H1 (cell line): Measurements from ENCODE around the gene PARG. TPM values are rescaled to one million over a fixed set of nuclear protein-coding genes. Genes with fewer than 3 reads are reported as not detected.
A peak's percentile ranks its signal among the peaks of the same experiment; 100 is the strongest.
"Not testable (repeated sequence)": the region's sequence is repeated elsewhere in the genome, so short reads cannot be mapped to it uniquely, and the experiment has no call there.

Source experiments
- CTCF ChIA-PET: fragments of 300-600 bp; sonication (Branson Sonifier 250); formaldehyde crosslinking; loops from one replicate; lab custom pipeline; 2021; ENCODE audit not compliant: partially characterized antibody; lab: Charles Lee
- POLR2A ChIA-PET: fragments of 300-600 bp; sonication (Branson Sonifier 250); formaldehyde crosslinking; loops from one replicate; lab custom pipeline; 2021; ENCODE audit warnings: inconsistent platforms; ENCODE audit not compliant: partially characterized antibody; lab: Charles Lee
- DNase-seq, 2 experiments: peaks; one replicate each; pipeline versions ENCODE4 v3.0.0 to v3.0.0-alpha.2; 2010 to 2022; ENCODE audit warnings: low spot score in 2 of 2, low read depth in 1 of 2, mixed read lengths in 1 of 2
- FAIRE-seq: peaks from 2 replicates; lab custom pipeline; 2011; peaks lifted over from hg19 to GRCh38; lab: Jason Lieb, UNC
- H2AFZ ChIP-seq: 2 replicates; pipeline ENCODE4 v1.8.1; 2012; ENCODE audit warnings: low read length, inconsistent platforms
- H2AK5ac ChIP-seq: 2 replicates; pipeline ENCODE4 v1.6.1; 2013; ENCODE audit warnings: low read depth, low read length
- H2BK120ac ChIP-seq: replicated peaks from 2 replicates; pipeline ENCODE3; 2013; ENCODE audit warnings: low read depth, low read length, inconsistent platforms
- H2BK12ac ChIP-seq: 2 replicates; pipeline ENCODE4 v1.6.1; 2013; ENCODE audit warnings: low read depth, low read length
- H2BK15ac ChIP-seq: 2 replicates; pipeline ENCODE4 v1.6.1; 2013; ENCODE audit warnings: low read length
- H2BK20ac ChIP-seq: 2 replicates; pipeline ENCODE4 v1.6.1; 2013; ENCODE audit warnings: low read length
- H2BK5ac ChIP-seq: 2 replicates; pipeline ENCODE4 v1.6.1; 2013; ENCODE audit warnings: low read depth, low read length
- H3K14ac ChIP-seq: 2 replicates; pipeline ENCODE4 v1.6.1; 2013; ENCODE audit warnings: inconsistent platforms; ENCODE audit not compliant: insufficient read length
- H3K18ac ChIP-seq: 2 replicates; pipeline ENCODE4 v1.6.1; 2013; ENCODE audit warnings: low read length; ENCODE audit errors: extremely low read depth
- H3K23ac ChIP-seq: 2 replicates; pipeline ENCODE4 v1.6.1; 2013; ENCODE audit warnings: inconsistent platforms; ENCODE audit not compliant: insufficient read length
- H3K23me2 ChIP-seq: 2 replicates; pipeline ENCODE4 v1.6.1; 2013; ENCODE audit warnings: low read depth, low read length
- H3K27ac ChIP-seq: 2 replicates; pipeline ENCODE4 v1.6.1; 2011; ENCODE audit warnings: low read depth, low read length, inconsistent platforms
- H3K27me3 ChIP-seq, 4 experiments: replicated peaks in 1 of 4; 1 replicate in 1 of 4; 2 replicates in 3 of 4; pipeline versions ENCODE4 v1.6.1 to v1.8.1; 2011 to 2013; ENCODE audit warnings: low read length in 3 of 4, mild to moderate bottlenecking in 3 of 4, inconsistent platforms in 2 of 4, mixed read lengths in 2 of 4, moderate library complexity in 1 of 4; ENCODE audit not compliant: control insufficient read depth in 3 of 4, insufficient read depth in 3 of 4; ENCODE audit errors: extremely low read depth in 1 of 4
- H3K36me3 ChIP-seq, 4 experiments: 2 replicates each; pipeline versions ENCODE4 v1.6.1 to v1.8.1; 2011 to 2013; ENCODE audit warnings: mild to moderate bottlenecking in 4 of 4, low read length in 3 of 4, moderate library complexity in 2 of 4, control low read depth in 1 of 4, inconsistent platforms in 1 of 4; ENCODE audit not compliant: insufficient read depth in 4 of 4, control insufficient read depth in 2 of 4
- H3K4ac ChIP-seq: replicated peaks from 2 replicates; pipeline ENCODE3; 2013; ENCODE audit warnings: low read length, low read depth, mixed read lengths, inconsistent platforms; ENCODE audit not compliant: insufficient read length
- H3K4me1 ChIP-seq, 4 experiments: replicated peaks in 1 of 4; 1 replicate in 1 of 4; 2 replicates in 3 of 4; pipeline versions ENCODE4 v1.6.1 to v1.8.1; 2011 to 2013; ENCODE audit warnings: low read length in 3 of 4, inconsistent platforms in 2 of 4, mixed read lengths in 1 of 4; ENCODE audit not compliant: insufficient read depth in 4 of 4, control insufficient read depth in 3 of 4
- H3K4me2 ChIP-seq, 2 experiments: 2 replicates each; pipeline versions ENCODE4 v1.6.1 to v1.8.1; 2011 to 2013; ENCODE audit warnings: low read depth in 2 of 2, low read length in 2 of 2, control low read depth in 1 of 2, inconsistent platforms in 1 of 2, mild to moderate bottlenecking in 1 of 2; ENCODE audit not compliant: insufficient read depth in 1 of 2
- H3K4me3 ChIP-seq, 4 experiments: fragments of 200-600, 300-600 bp in 1 of 4; sonication (generic), shearing (Covaris generic), sonication (Bioruptor Twin) in 1 of 4; 2 replicates each; pipeline versions ENCODE4 v1.5.1 to v1.8.1; 2011 to 2016; ENCODE audit warnings: low read length in 4 of 4, low read depth in 3 of 4, control low read depth in 2 of 4, inconsistent platforms in 2 of 4, mild to moderate bottlenecking in 2 of 4, mixed read lengths in 1 of 4, moderate library complexity in 1 of 4; ENCODE audit not compliant: insufficient read depth in 2 of 4; ENCODE audit errors: extremely low read depth in 1 of 4
- H3K56ac ChIP-seq: replicated peaks from 2 replicates; pipeline ENCODE3; 2013; ENCODE audit warnings: low read depth, mild to moderate bottlenecking, mixed read lengths, low read length, inconsistent platforms; ENCODE audit not compliant: insufficient read length
- H3K79me1 ChIP-seq: 2 replicates; pipeline ENCODE4 v1.6.1; 2013; ENCODE audit warnings: low read depth, low read length, control low read depth
- H3K79me2 ChIP-seq, 2 experiments: 2 replicates each; pipeline versions ENCODE4 v1.6.1 to v1.8.1; 2012 to 2013; ENCODE audit warnings: low read length in 2 of 2, mild to moderate bottlenecking in 2 of 2, inconsistent platforms in 1 of 2; ENCODE audit not compliant: insufficient read depth in 2 of 2, control insufficient read depth in 1 of 2
- H3K9ac ChIP-seq, 4 experiments: replicated peaks in 1 of 4; 1 replicate in 1 of 4; 2 replicates in 3 of 4; pipeline versions ENCODE4 v1.6.1 to v1.8.1; 2011 to 2013; ENCODE audit warnings: low read depth in 3 of 4, low read length in 3 of 4, control low read depth in 2 of 4, mild to moderate bottlenecking in 2 of 4, moderate library complexity in 2 of 4, inconsistent platforms in 1 of 4; ENCODE audit errors: extremely low read depth in 1 of 4
- H3K9me3 ChIP-seq, 2 experiments: 2 replicates each; pipeline versions ENCODE4 v1.6.1 to v1.8.1; 2012 to 2013; ENCODE audit warnings: mild to moderate bottlenecking in 2 of 2, moderate library complexity in 2 of 2, control low read depth in 1 of 2, inconsistent platforms in 1 of 2, low read depth in 1 of 2, low read length in 1 of 2, mixed read lengths in 1 of 2; ENCODE audit not compliant: insufficient read depth in 2 of 2
- H4K20me1 ChIP-seq, 2 experiments: replicated peaks in 1 of 2; 2 replicates each; pipeline versions ENCODE3 to v1.8.1; 2011 to 2013; ENCODE audit warnings: inconsistent platforms in 2 of 2, low read length in 2 of 2, mild to moderate bottlenecking in 1 of 2; ENCODE audit not compliant: insufficient read depth in 2 of 2, control insufficient read depth in 1 of 2
- H4K5ac ChIP-seq: 2 replicates; pipeline ENCODE4 v1.6.1; 2013; ENCODE audit warnings: low read length, low read depth, mixed read lengths, inconsistent platforms; ENCODE audit not compliant: insufficient read length
- H4K8ac ChIP-seq: 2 replicates; pipeline ENCODE4 v1.8.0; 2013; ENCODE audit warnings: mild to moderate bottlenecking, moderate library complexity, low read length, inconsistent platforms; ENCODE audit not compliant: insufficient read depth; ENCODE audit errors: extremely low read depth
- H4K91ac ChIP-seq: replicated peaks from 2 replicates; pipeline ENCODE3; 2013; ENCODE audit warnings: low read length, mixed read lengths, inconsistent platforms; ENCODE audit not compliant: insufficient read length
- WGBS, 2 experiments: shearing (Covaris generic) in 1 of 2; methylation state at CpG; one replicate each; pipeline versions ENCODE4 v1.1.6 to v1.1.7; 2013 to 2015; ENCODE audit warnings: low lambda C conversion rate in 2 of 2, mixed read lengths in 2 of 2, inconsistent platforms in 1 of 2, low coverage in 1 of 2, missing lambda C conversion rate in 1 of 2; ENCODE audit not compliant: insufficient replicate concordance in 2 of 2, insufficient coverage in 1 of 2, insufficient read length in 1 of 2; ENCODE audit errors: extremely low coverage in 1 of 2, missing lambda C conversion rate in 1 of 2; 5-methylcytosine and 5-hydroxymethylcytosine counted together
- polyA plus RNA-seq, 7 experiments: library from polyadenylated mRNA; depleted of rRNA in 3 of 7; stranded (reverse) in 5 of 7; unstranded in 2 of 7; fragments of >200 nt in 5 of 7; fragments of 200-250 nt in 2 of 7; gene quantifications; 1 replicate in 5 of 7; 2 replicates in 1 of 7; 4 replicates in 1 of 7; pipeline versions ENCODE4 v1.2.1 to v1.2.3, GENCODE V29; 2011 to 2013; ENCODE audit warnings: missing spikeins in 2 of 7, mixed read lengths in 2 of 7
- total RNA-seq: library from RNA; stranded (reverse); fragmentation: NEBNext Ultra II Directional; extraction: Animal tissue kit (Norgen Biotek cat#: 25700); gene quantifications from 2 replicates; pipeline ENCODE4 v1.2.1, GENCODE V29; 2021

The PARG gene
- total and polyA plus RNA-seq, 2 of the 8 experiments (the other 6 are each of a cell fraction or from before 2014, with no cell fraction given): 13.3 to 56.2 TPM

- H2BK5ac ChIP-seq, H4K91ac ChIP-seq, H3K27me3 ChIP-seq, H2BK15ac ChIP-seq, H3K79me1 ChIP-seq, H3K4ac ChIP-seq, H2BK120ac ChIP-seq, H3K23me2 ChIP-seq, H2AFZ ChIP-seq, H3K4me1 ChIP-seq, H2BK12ac ChIP-seq, H4K20me1 ChIP-seq, H2BK20ac ChIP-seq, FAIRE-seq, H2AK5ac ChIP-seq, H3K36me3 ChIP-seq, H3K23ac ChIP-seq, DNase-seq, POLR2A ChIA-PET, H3K14ac ChIP-seq, H3K56ac ChIP-seq, H4K5ac ChIP-seq, H3K9me3 ChIP-seq: not testable (repeated sequence)
- peak overlapping the region; percentile 70 for H3K27ac ChIP-seq
- CTCF ChIA-PET: interaction anchor here (1.2 kb wide), 1 partner anchor 349 kb away, joined by 4 read pairs; no protein-coding TSS in a partner anchor
- peaks cover 9 to 52% of the 10 kb centered on the region in 2 experiments for H3K79me2 ChIP-seq
- peak overlapping the region; percentile 3; the same call in 1 of the 2 replicates for H4K8ac ChIP-seq
- H3K9ac ChIP-seq: peak overlapping the region; percentile 78 to 86 (median 82)
- WGBS, 2 experiments: 3% methylated on average over 12 of the region's 12 CpGs; no CpG with 5 or more reads in 1 of the 2 experiments
- H3K4me3 ChIP-seq: peak overlapping the region; percentile 68 to 86 (median 78)
- H3K18ac ChIP-seq: peak overlapping the region; percentile 48; the same call in 1 of the 2 replicates
- peak overlapping the region; percentile 80 to 83 for H3K4me2 ChIP-seq
Observed at GRCh38 chr10:49942339-49942705, 495 bp upstream of the PARG start.
